ENCODE measurements around the gene PRRT1B.

The PRRT1B gene

GRCh38 chr9:131601683-131602181 lies 56.4 kb downstream of the PRRT1B start:
- no peak for DNase-seq

- DNase-seq: no peak
Measured at GRCh38 chr9:131603199-131603598, 57.9 kb downstream of the PRRT1B start.

- DNase-seq: no peak
Measured at GRCh38 chr9:131603711-131604439, 58.6 kb downstream of the PRRT1B start.

- DNase-seq: no peak
Measured at GRCh38 chr9:131605770-131606590, 60.7 kb downstream of the PRRT1B start.

GRCh38 chr9:131606896-131607567 lies 61.7 kb downstream of the PRRT1B start:
- no peak for DNase-seq

GRCh38 chr9:131607591-131607990 lies 62.3 kb downstream of the PRRT1B start:
- DNase-seq: no peak

- no peak for DNase-seq
Measured at GRCh38 chr9:131608493-131609037, 63.2 kb downstream of the PRRT1B start.
